SU-DHL-6 (cell line): ENCODE data around the gene COL7A1.

Source experiments
- H2AFZ ChIP-seq: fragments of 200-600 bp; sonication (generic); 2 replicates; pipeline ENCODE4 v1.6.1; 2014; ENCODE audit warnings: low read depth, mild to moderate bottlenecking, moderate library complexity, mixed read lengths, antibody characterized with exemption, low read length; ENCODE audit not compliant: severe bottlenecking
- H3F3A ChIP-seq: fragments of 200-600 bp; shearing (Covaris generic); 2 replicates; pipeline ENCODE4 v1.6.0; 2016; ENCODE audit warnings: antibody characterized with exemption, mild to moderate bottlenecking; ENCODE audit not compliant: insufficient read depth
- H3K27ac ChIP-seq: fragments of 200-600 bp; sonication (generic); 2 replicates; pipeline ENCODE4 v1.5.1; 2016; ENCODE audit warnings: low read depth, mild to moderate bottlenecking, low read length, moderate library complexity, mixed read lengths
- H3K27me3 ChIP-seq: fragments of 200-600 bp; sonication (generic), shearing (Covaris generic); 2 replicates; pipeline ENCODE4 v1.6.0; 2014; ENCODE audit warnings: mild to moderate bottlenecking, low read length
- H3K36me3 ChIP-seq: fragments of 200-600 bp; sonication (generic); 2 replicates; pipeline ENCODE4 v1.6.1; 2014; ENCODE audit warnings: mild to moderate bottlenecking, low read length, mixed read lengths
- H3K4me2 ChIP-seq: fragments of 300-600, 200-600 bp; shearing (Covaris generic), sonication (generic); 2 replicates; pipeline ENCODE4 v1.6.0; 2014; ENCODE audit warnings: low read length, low read depth, mild to moderate bottlenecking; ENCODE audit not compliant: poor library complexity, severe bottlenecking
- H3K4me3 ChIP-seq: fragments of 200-600 bp; sonication (generic); 2 replicates; pipeline ENCODE4 v1.5.1; 2014; ENCODE audit warnings: antibody characterized with exemption, low read length, mild to moderate bottlenecking, mixed read lengths; ENCODE audit not compliant: insufficient read depth, poor library complexity, severe bottlenecking
- H3K79me2 ChIP-seq: fragments of 200-600 bp; sonication (generic); 2 replicates; pipeline ENCODE4 v1.6.1; 2014; ENCODE audit warnings: mild to moderate bottlenecking, low read length, moderate library complexity; ENCODE audit not compliant: insufficient read depth
- H3K9ac ChIP-seq: fragments of 200-600 bp; sonication (generic); 2 replicates; pipeline ENCODE4 v1.7.0; 2014; ENCODE audit warnings: mild to moderate bottlenecking, low read length
- H3K9me2 ChIP-seq: fragments of 200-600 bp; sonication (generic); replicated peaks from 2 replicates; pipeline ENCODE4 v1.6.1; 2014; ENCODE audit warnings: low read length; ENCODE audit not compliant: insufficient read depth
- H3K9me3 ChIP-seq: fragments of 200-600 bp; sonication (generic); 2 replicates; pipeline ENCODE4 v1.6.1; 2014; ENCODE audit warnings: low read length, mixed read lengths; ENCODE audit not compliant: insufficient read depth
- H4K20me1 ChIP-seq: fragments of 200-600 bp; sonication (generic); 2 replicates; pipeline ENCODE4 v1.6.1; 2014; ENCODE audit warnings: low read depth, mild to moderate bottlenecking, antibody characterized with exemption, low read length, moderate library complexity, mixed read lengths
- CTCF ChIP-seq: fragments of 200-600 bp; sonication (generic); IDR thresholded peaks from one replicate; pipeline ENCODE4 v1.5.1; 2017; ENCODE audit warnings: antibody characterized with exemption, mild to moderate bottlenecking, low read length, moderate library complexity; ENCODE audit not compliant: insufficient read depth, poor library complexity, severe bottlenecking
- EZH2phosphoT487 ChIP-seq: fragments of 200-600 bp; sonication (generic), shearing (Covaris generic); conservative IDR thresholded peaks from 2 replicates; pipeline ENCODE4 v1.6.1; 2018; ENCODE audit warnings: mild to moderate bottlenecking, antibody characterized with exemption, low read length, moderate library complexity, mixed read lengths

COL7A1 gene

GRCh38 chr3:48595526-48596121, 495 bp upstream of the COL7A1 start:
- no peaks in the 10 kb centered on the region for H3K9me2 ChIP-seq
- H3F3A ChIP-seq, result no peaks in the 10 kb centered on the region
- no peaks in the 10 kb centered on the region for H4K20me1 ChIP-seq
- no peaks in the 10 kb centered on the region for H3K36me3 ChIP-seq
- no peak overlapping the region for H3K9ac ChIP-seq
- no peaks in the 10 kb centered on the region for H3K27me3 ChIP-seq
- TF ChIP-seq CTCF, result no peak
- TF ChIP-seq EZH2phosphoT487, result no peak
- no peak overlapping the region for H3K27ac ChIP-seq
- no peak overlapping the region for H3K4me2 ChIP-seq
- H2AFZ ChIP-seq, result no peak overlapping the region
- no peaks in the 10 kb centered on the region for H3K79me2 ChIP-seq
- no peaks in the 10 kb centered on the region for H3K9me3 ChIP-seq
- no peak overlapping the region for H3K4me3 ChIP-seq

GRCh38 chr3:48594417-48595049, 596 bp downstream of the COL7A1 start:
- Histone ChIP-seq H3F3A (no peaks in the 10 kb centered on the region), H3K36me3 (no peaks in the 10 kb centered on the region), H3K9me3 (no peaks in the 10 kb centered on the region), H3K27ac (no peak overlapping the region), H3K4me3 (no peak overlapping the region), H3K79me2 (no peaks in the 10 kb centered on the region), H3K27me3 (no peaks in the 10 kb centered on the region), H3K9ac (no peak overlapping the region), H2AFZ (no peak overlapping the region), H3K9me2 (no peaks in the 10 kb centered on the region), H4K20me1 (no peaks in the 10 kb centered on the region), H3K4me2 (no peak overlapping the region)
- TF ChIP-seq CTCF, result no peak
- TF ChIP-seq EZH2phosphoT487, result no peak

GRCh38 chr3:48593337-48593736, 1.8 kb downstream of the COL7A1 start:
- no peak overlapping the region for H3K27ac ChIP-seq
- no peak overlapping the region for H3K9ac ChIP-seq
- H3K36me3 ChIP-seq, result no peaks in the 10 kb centered on the region
- no peaks in the 10 kb centered on the region for H4K20me1 ChIP-seq
- no peaks in the 10 kb centered on the region for H3K9me2 ChIP-seq
- H3K27me3 ChIP-seq, result no peaks in the 10 kb centered on the region
- H3K4me2 ChIP-seq, result no peak overlapping the region
- H3K9me3 ChIP-seq, result no peaks in the 10 kb centered on the region
- H2AFZ ChIP-seq, result no peak overlapping the region
- H3K4me3 ChIP-seq, result no peak overlapping the region
- TF ChIP-seq EZH2phosphoT487, result no peak
- no peak for TF ChIP-seq CTCF
- H3K79me2 ChIP-seq, result no peaks in the 10 kb centered on the region
- H3F3A ChIP-seq, result no peaks in the 10 kb centered on the region
